ENCODE measurements around the gene RAB40C.

Gene RAB40C

GRCh38 chr16:619476-620100 is 29.7 kb downstream of the RAB40C start:
- no peak for DNase-seq

- DNase-seq, result no peak
These were observed 31.0 kb downstream of the RAB40C start for GRCh38 chr16:620700-621525.

- no peak for DNase-seq
These were observed 31.8 kb downstream of the RAB40C start for GRCh38 chr16:621526-622105.

- no peak for DNase-seq
These were observed 33.0 kb downstream of the RAB40C start for GRCh38 chr16:622920-623280.

GRCh38 chr16:624526-625070 is 34.7 kb downstream of the RAB40C start:
- no peak for DNase-seq

- DNase-seq, result no peak
These were observed 35.5 kb downstream of the RAB40C start for GRCh38 chr16:625117-625976.

GRCh38 chr16:625977-626765 is 36.3 kb downstream of the RAB40C start:
- DNase-seq, result no peak

GRCh38 chr16:626787-627453 is 37.1 kb downstream of the RAB40C start:
- no peak for DNase-seq

- no peak for DNase-seq
These were observed 37.8 kb downstream of the RAB40C start for GRCh38 chr16:627454-628239.

- no peak for DNase-seq
These were observed 38.6 kb downstream of the RAB40C start for GRCh38 chr16:628321-629061.

GRCh38 chr16:629185-629832 is 39.4 kb downstream of the RAB40C start:
- DNase-seq, result no peak

- no peak for DNase-seq
These were observed 40.0 kb downstream of the RAB40C start for GRCh38 chr16:629833-630248.

GRCh38 chr16:630249-630814 is 40.5 kb downstream of the RAB40C start:
- DNase-seq, result no peak

- no peak for DNase-seq
These were observed 41.0 kb downstream of the RAB40C start, which contains the start of gene WFIKKN1 for GRCh38 chr16:630815-631405. WFIKKN1 (plus strand) TSS chr16:630985; CDS start chr16:631254, 269 bp downstream.

GRCh38 chr16:631808-632358 is 42.0 kb downstream of the RAB40C start:
- DNase-seq, result no peak

- no peak for DNase-seq
These were observed 42.8 kb downstream of the RAB40C start for GRCh38 chr16:632486-633335.

Measured in central memory CD4-positive, alpha-beta T cell (primary cell).